ENCODE measurements around the gene ATG16L2.
"Not testable (repeated sequence)": the region's sequence is repeated elsewhere in the genome, so short reads cannot be mapped to it uniquely, and the experiment has no call there.

Gene ATG16L2

GRCh38 chr11:72850832-72851231, 36.6 kb downstream of the ATG16L2 start:
- DNase-seq: no peak

DNA sequence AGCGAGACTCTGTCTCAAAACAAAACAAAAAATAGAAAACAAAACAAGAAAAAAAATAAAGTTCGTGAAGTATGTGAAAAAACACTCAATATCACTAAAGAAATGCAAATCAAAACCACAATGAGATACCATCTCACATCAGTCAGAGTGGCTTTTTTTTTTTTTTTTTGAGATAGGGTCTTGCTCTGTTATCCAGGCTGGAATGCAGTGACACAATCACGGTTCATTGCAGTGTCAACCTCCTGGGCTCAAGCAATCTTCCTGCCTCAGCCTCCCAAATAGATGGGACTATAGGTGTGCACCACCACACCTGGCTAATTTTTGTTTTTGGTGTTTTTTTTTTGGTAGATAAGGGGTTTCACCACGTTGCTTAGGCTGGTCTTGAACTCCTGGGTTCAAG, 37.5 kb downstream of the ATG16L2 start:
- no peak for DNase-seq

GRCh38 chr11:72856065-72856464, 41.9 kb downstream of the ATG16L2 start:
- no peak for DNase-seq

GRCh38 chr11:72856551-72857345, 42.5 kb downstream of the ATG16L2 start:
- DNase-seq: no peak

DNA sequence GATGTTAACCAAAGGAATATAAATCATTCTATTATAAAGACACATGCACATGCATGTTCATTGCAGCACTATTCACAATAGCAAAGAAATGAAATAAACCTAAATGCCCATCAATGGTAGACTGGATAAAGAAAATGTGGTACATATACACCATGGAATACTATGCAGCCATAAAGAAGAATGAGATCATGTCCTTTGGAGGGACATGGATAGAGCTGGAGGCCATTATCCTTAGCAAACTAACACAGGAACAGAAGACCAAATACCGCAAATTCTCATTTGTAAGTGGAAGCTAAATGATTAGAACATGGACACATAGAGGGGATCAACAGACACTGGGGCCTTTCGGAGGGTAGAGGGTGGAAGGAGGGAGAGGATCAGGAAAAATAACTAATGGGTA, 44.1 kb downstream of the ATG16L2 start:
- DNase-seq: not testable (repeated sequence)

- no peak for DNase-seq
Observed at GRCh38 chr11:72859126-72859525, 44.9 kb downstream of the ATG16L2 start.

DNA sequence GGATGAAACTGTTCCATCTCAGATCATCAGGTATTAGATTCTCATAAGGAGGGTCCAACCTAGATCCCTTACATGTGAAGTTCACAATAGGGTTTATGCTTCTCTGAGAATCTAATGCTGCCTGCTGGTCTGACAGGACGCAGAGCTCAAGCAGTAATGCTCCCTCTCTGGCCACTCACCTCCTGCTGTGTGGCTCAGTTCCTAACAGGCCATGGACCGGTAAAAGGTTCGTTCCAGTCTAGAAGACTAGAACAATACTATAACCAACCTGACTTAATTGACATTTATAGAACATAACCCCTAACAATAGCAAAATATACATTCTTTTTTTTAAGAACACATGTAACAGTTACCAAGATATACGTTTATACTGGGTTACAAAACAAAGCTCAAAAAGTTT, 45.8 kb downstream of the ATG16L2 start:
- no peak for DNase-seq

GRCh38 chr11:72860592-72860991, 46.4 kb downstream of the ATG16L2 start:
- no peak for DNase-seq

DNA sequence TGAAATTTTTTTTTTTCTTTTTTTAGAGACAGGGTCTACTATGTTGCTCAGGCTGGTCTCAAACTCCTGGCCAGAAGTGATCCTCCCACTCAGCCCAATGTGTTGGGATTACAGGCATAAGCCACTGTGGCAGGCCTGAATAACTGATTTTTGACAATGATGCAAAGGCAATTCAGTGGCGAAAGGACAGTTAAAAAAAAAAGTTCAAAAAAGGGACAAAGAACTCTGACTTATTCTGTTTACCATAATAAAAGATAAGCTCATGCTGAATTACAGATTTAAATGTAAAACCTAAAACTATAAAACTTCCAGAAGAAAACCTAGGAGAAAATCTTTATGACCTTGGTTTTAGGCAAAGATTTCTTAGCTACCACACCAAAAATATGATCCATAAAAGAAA, 48.9 kb downstream of the ATG16L2 start:
- no peak for DNase-seq

- DNase-seq: no peak
Observed at GRCh38 chr11:72863916-72864315, 49.7 kb downstream of the ATG16L2 start.

GRCh38 chr11:72864702-72865655, 50.8 kb downstream of the ATG16L2 start:
- peak; percentile 71 for DNase-seq

DNA sequence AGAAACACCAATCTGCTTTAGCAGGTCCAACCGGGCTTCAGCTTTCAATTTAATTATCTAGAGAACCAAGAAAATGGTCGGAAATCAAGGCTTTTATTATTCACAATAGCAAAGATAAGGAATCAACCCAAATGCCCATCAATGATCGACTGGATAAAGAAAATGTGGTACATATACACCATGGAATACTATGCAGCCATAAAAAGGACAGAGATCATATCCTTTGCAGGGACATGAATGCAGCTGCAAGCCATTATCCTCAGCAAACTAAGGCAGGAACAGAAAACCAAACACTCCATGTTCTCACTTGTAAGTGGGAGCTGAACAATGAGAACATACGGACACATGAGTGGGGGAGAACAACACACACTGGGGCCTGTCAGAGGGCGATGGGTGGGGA, 53.8 kb downstream of the ATG16L2 start:
- no peak for DNase-seq

GRCh38 chr11:72869831-72870230, 55.6 kb downstream of the ATG16L2 start:
- no peak for DNase-seq

DNA sequence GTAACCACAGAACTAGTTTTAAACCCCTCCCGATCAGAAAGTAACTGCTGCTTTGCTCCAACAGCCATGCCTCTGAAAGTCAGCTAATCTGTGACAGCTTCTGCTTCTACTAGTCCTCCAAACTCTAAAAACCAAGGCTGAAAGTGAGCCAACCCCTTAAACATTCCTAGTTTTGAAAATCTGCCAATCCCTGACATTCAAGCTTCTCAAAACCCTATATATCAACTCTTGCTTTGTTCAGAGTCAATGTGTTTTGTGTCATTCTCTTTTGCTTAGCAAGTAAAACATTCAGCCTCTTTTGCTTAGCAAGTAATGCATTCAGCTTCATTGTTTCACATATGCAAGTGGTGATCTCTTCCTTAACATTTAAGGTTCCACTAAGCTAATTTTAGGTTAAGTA, 56.9 kb downstream of the ATG16L2 start:
- no peak for DNase-seq

DNA sequence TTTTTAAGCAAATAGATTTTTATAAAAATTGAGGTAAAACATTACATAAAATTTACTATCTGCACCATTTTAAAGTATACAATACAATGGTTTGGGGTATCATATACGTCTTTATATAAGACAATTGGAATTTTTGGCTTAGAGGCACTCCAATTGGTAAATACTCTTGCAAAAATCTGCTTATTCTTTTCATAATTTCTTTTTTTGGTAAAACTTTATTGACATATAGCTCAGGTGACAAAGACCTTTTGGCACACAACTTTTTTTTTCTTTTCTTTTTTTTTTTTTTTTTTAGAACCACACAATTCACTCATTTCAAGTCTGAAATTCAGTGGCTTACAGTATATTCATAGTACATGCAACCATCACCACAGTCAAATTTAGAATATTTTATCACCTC, 57.8 kb downstream of the ATG16L2 start:
- no peak for DNase-seq

DNA sequence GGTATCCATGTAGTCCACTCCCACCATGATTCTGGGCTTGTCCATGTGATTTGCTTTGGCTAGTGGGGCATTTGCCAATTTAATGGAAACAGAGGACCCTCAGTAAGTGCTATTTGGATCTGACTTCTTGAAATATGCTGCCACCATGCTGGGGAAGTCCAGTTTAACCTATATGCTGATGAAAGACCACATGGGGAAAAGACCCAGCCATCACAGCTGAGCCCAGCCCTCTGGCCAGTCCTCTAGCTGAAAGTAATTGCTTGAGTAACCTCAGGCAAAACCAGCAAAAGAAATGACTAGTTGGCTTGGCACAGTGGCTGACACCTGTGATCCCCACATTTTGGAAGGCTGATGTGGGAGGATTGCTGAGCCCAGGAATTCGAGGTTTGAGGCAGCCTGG, 61.5 kb downstream of the ATG16L2 start:
- DNase-seq: no peak

DNA sequence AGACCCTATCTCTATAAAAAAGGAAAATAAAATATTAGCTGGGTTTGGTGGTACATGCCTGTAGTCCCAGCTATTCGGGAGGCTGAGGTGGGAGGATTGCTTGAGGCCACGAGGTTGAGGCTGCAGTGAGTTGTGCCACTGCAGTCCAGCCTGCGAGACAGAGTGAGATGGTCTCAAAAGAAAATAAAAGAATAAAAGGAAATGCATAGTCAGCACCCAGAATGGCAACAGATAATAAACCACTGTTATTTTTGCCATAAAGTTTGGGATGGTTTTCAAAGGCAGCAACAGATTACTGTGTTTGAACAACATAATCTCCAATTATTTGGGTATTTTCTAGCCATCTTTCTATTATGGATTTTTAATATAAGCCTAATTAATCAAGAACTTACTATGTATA, 61.9 kb downstream of the ATG16L2 start:
- no peak for DNase-seq
